ENCODE data around the gene FAM187B. TPM values are rescaled to one million over a fixed set of nuclear protein-coding genes. Genes with fewer than 3 reads are reported as not detected.

Gene FAM187B
- total RNA-seq, 2 donors from 2014 or later: not detected

DNA sequence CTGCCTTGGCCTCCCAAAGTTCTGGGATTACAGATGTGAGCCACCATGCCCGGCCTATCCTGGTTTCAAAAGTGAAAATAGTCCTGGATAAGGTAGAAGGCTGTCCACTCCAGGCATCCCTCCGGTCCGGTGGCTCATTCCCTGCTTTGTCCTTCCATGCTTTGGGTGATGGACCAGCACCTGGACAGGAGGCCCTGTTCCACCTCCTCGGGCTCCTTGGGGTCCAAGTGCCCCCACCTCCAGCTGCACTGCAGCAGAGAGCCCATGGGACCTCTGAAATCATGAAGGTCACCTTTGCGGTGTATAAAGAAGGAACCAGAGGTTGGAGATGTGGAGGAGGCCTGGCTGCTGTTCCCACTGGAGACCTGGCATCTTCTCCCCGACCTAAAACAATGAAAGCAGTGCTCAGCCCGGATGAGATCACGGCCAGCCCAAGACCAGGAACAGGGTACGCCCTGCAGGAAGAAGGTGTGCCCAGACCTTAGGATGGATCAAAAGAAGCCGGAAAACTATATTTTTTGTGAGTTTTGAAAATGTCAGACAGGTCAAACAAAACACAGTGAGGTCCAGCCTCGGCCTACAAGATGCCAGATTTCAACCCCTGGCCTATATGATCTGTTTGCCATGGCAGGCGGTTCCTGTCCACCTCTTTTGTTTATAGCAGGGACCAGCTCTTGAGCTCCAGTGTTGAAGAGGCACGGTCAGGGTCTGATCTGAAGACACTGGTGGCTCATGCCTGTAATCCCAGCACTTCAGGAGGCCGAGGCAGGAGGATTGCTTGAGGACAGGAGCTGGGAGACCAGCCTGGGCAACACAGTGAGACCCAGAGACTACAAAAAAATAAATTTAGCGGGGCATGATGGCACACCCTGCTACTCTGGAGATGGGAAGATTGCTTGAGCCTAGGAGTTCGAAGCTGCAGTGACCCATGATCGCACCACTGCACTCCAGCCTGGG is 26.1 kb upstream of the FAM187B start:
- Mint-ChIP-seq H3K36me3 (ENCODE audit: low read depth) (peaks cover under 1% of the 10 kb centered on the region), H3K27ac (no peak overlapping the region), H3K4me1 (peaks cover 40% of the 10 kb centered on the region), H3K4me3 (no peak overlapping the region), H3K27me3 (no peaks in the 10 kb centered on the region)
- DNase-seq (no peak), ATAC-seq (no peak)
- H3K9me3 ChIP-seq (ENCODE audit: control insufficient read depth, low read length, poor library complexity, severe bottlenecking): no peaks in the 10 kb centered on the region

DNA sequence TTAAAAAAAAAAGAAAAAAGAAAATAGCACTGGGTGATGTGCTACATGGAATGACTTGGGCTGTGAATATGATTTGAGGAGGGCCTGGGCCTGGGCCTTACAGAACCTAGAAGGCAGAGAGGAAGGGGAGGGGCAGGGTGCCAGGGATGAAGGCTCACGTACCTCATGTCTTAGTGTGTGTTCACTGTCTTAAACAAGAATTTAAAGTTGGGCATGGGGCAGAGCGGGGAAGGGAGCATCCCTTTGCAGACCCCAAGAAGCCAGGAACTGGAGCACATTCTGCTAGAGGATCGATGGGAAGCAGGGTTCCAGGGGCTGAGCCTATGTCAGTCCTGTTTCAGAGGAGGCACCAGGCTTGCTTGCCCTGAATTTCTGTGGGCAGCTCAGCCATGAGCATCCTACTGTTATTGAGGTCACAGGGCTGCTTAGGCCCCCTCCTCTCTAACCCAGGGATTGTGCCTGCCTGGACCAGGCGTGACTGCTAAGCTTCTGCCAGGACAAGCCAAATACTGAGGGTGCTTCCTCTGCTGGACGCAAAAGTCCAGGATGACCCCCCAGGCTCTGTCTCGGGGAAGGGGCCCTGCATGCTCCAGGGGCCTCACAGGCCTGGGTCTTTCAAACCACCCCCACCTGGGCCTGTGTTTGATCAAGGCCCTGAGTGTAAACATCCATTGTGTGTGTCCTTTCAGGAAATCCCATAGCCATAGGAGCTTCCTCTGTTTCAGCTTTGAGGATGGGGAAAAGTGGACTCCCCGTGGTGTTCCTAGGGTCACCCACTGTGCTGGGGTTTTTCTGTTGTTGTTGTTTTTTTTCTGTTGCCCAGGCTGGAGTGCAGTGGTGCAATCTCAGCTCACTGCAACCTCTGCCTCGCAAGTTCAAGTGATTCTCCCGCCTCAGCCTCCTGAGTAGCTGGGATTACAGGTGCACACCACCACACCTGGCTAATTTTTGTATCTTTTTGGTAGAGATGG is 25.1 kb upstream of the FAM187B start:
- no peak for DNase-seq
- ATAC-seq: no peak
- peaks cover 2% of the 10 kb centered on the region for H3K36me3 Mint-ChIP-seq (ENCODE audit: low read depth)
- peaks cover 47% of the 10 kb centered on the region for H3K4me1 Mint-ChIP-seq
- H3K27ac Mint-ChIP-seq: no peak overlapping the region
- H3K27me3 Mint-ChIP-seq: no peaks in the 10 kb centered on the region
- H3K9me3 ChIP-seq (ENCODE audit: control insufficient read depth, low read length, poor library complexity, severe bottlenecking): no peaks in the 10 kb centered on the region
- H3K4me3 Mint-ChIP-seq: no peak overlapping the region

DNA sequence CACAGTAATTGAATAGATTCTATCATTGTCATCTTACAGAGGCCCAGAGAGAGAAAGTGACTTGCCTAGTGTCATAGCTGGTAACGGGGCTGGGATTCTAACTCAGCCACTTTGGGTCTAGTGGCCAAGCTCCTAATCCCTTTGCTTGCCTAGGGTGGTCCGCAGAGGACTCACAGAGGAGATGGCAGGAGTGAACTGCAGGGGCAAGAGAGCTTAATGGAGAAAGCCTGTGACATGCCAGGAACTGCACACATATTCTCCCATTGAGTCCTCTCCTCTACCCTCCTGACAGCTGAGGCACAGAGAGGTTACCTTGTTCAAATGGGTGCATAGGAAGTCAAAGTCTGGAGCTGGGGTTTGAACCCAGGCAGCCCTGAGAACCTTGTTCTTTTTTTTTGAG is 22.9 kb upstream of the FAM187B start:
- no peak for ATAC-seq
- Mint-ChIP-seq H3K27me3 (no peaks in the 10 kb centered on the region), H3K27ac (no peak overlapping the region), H3K36me3 (ENCODE audit: low read depth) (peaks cover 2% of the 10 kb centered on the region), H3K4me1 (peaks cover 42% of the 10 kb centered on the region), H3K4me3 (no peak overlapping the region)
- H3K9me3 ChIP-seq (ENCODE audit: control insufficient read depth, low read length, poor library complexity, severe bottlenecking): no peaks in the 10 kb centered on the region
- no peak for DNase-seq

DNA sequence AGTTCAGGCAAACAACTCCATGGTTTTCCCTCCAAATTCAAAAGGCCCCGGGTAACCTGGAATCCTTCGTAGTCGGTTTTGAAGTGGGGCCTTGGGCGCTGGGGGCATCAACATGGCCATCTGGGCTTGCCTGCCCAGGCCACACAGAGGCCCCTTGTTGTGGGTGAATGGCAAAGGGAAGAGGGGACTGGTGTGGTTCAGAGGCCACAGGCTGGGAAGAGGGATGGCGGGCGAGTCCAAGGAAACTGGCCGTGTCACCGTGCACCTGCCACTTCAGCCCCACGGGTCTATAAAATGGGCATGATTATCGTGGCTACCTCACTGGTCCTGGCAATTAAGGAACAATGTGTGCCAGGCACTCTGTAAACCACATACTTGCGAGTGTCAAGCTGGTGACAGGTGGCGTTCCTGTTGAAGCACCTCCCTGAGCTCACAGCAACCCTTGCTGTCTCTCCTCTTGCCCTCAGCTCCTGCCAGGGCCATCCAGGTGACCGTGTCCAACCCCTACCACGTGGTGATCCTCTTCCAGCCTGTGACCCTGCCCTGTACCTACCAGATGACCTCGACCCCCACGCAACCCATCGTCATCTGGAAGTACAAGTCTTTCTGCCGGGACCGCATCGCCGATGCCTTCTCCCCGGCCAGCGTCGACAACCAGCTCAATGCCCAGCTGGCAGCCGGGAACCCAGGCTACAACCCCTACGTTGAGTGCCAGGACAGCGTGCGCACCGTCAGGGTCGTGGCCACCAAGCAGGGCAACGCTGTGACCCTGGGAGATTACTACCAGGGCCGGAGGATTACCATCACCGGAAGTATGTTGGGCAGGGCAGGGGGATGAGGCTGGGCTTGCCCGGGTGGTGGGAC is 21.5 kb upstream of the FAM187B start:
- no peak for DNase-seq
- Mint-ChIP-seq H3K4me3 (peak overlapping the region; percentile 91), H3K4me1 (peaks cover 37% of the 10 kb centered on the region), H3K27ac (peak overlapping the region; percentile 6), H3K36me3 (ENCODE audit: low read depth) (peaks cover 2% of the 10 kb centered on the region), H3K27me3 (no peaks in the 10 kb centered on the region)
- H3K9me3 ChIP-seq (ENCODE audit: control insufficient read depth, low read length, poor library complexity, severe bottlenecking): no peaks in the 10 kb centered on the region
- ATAC-seq: no peak

DNA sequence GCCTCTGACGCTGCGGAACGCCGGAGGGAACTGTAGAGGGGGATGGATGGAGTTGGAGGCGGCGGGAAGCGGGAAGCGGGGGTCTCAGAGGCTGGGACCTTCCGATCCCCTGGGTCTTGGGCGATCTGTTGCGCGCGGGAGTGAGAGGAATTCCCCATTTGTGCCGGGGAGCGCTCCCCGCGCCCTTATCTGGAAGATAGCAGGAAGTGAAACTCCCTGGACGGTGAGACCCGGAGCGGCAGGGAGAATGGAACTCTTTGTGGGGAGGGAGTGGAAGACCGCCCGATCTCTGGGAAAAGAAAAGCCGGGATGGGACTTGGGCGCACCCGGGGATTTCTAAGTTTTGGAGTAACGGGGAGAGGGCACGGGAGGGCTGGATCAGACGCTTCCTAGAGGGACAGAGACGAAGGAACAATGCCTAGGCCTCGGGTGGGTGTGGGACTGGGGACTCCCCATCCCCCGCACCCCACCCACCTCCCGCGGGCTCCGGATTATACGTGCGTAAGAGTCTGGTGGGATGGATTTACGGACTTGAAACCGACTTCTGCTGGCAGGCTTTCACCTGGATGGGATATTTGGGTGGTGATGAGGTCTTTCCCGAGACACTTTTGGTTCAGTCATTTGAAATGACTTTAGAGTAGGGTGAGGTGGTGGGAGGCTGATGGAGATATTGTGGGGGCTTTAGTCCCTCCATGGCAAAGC is 20.8 kb upstream of the FAM187B start:
- ATAC-seq: no peak
- peaks cover 2% of the 10 kb centered on the region for H3K36me3 Mint-ChIP-seq (ENCODE audit: low read depth)
- DNase-seq: no peak
- no peaks in the 10 kb centered on the region for H3K9me3 ChIP-seq (ENCODE audit: control insufficient read depth, low read length, poor library complexity, severe bottlenecking)
- H3K27ac Mint-ChIP-seq: peak overlapping the region; percentile 93
- H3K27me3 Mint-ChIP-seq: no peaks in the 10 kb centered on the region
- peaks cover 35% of the 10 kb centered on the region for H3K4me1 Mint-ChIP-seq
- peak overlapping the region; percentile 91 for H3K4me3 Mint-ChIP-seq

DNA sequence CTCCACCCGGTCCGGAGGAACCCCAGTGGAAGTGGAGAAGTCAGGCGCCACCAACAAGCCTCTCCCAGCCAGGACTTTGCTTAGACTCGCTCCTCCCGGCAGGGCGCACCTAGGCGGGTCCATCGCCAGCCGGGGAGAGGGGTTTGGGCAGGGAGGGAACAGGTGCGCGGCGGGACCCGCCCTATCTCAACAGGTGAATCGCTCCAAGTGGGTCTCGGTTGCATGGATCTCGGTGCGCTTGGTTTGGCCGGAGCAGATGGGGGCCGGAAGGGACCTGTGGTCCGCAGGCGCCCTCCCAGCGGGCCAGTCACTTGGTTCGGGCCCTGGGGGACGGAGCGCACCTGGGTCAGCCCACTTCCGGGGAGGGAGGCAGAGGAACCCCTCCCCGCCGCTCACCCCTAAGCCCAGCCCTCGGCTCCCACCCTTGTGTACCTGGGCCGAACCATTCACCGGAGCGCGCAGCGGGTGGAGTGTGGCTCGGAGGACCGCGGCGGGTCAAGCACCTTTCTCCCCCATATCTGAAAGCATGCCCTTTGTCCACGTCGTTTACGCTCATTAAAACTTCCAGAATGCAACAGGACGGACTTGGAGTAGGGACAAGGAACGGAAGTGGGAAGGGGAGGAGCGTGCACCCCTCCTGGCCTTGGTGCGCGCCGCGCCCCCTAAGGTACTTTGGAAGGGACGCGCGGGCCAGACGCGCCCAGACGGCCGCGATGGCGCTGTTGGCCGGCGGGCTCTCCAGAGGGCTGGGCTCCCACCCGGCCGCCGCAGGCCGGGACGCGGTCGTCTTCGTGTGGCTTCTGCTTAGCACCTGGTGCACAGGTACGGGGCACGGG is 20.0 kb upstream of the FAM187B start, which contains the start of gene LSR:
LSR (plus strand) TSS at position 693 of the 836 bp plus-strand sequence; CDS start at position 714, 21 bp downstream.
- peak within 1 kb of the TSS; percentile 93 for H3K27ac Mint-ChIP-seq
- no peaks in the 10 kb centered on the region for H3K9me3 ChIP-seq (ENCODE audit: control insufficient read depth, low read length, poor library complexity, severe bottlenecking)
- H3K4me1 Mint-ChIP-seq: peaks cover 35% of the 10 kb centered on the region
- H3K27me3 Mint-ChIP-seq: no peaks in the 10 kb centered on the region
- peak within 1 kb of the TSS; percentile 91 for H3K4me3 Mint-ChIP-seq
- peak; percentile 43 to 62 (median 51) for DNase-seq
- ATAC-seq: peak; percentile 87
- peaks cover 3% of the 10 kb centered on the region for H3K36me3 Mint-ChIP-seq (ENCODE audit: low read depth)

DNA sequence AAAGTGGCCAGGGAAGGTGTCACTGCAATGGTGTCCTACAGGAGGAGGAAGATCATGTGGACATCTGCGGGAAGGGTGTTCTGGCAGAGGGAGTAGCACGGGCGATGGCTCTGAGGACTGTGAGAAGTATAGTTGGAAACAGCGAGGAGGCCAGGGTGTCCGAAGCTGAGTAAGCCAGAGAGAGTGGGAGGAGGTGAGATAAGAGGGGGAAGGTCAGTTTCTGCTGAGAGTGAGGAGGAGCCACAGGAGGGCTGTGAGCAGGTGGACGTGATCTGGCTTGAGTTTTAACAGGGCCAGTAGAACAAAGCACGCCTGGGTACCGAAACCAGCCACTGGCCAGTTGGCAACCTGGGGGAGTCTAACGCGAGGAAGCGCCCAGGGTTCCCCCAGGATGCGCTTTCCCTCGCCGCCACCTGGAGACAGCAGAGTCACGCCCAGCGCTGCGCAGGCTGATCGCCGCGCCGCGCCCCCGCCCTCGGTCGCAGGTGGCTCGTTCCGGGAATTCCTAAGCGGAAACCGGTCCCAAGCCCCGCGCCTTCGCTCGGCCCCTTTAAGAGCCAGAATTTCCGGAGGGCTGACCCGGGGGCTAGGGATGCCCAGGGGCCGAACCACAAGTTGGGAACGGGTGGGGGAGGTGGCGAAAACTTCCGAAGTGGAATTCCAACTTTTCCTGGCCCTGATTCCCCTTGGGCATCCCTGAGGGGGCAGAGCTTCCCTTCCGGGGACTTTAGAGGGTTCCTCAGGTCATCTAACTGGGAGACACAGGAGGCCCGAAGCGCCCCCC is 19.2 kb upstream of the FAM187B start:
- Mint-ChIP-seq H3K27ac (peak overlapping the region; percentile 93), H3K4me3 (peak overlapping the region; percentile 91), H3K4me1 (peaks cover 32% of the 10 kb centered on the region), H3K36me3 (ENCODE audit: low read depth) (peaks cover 3% of the 10 kb centered on the region), H3K27me3 (no peaks in the 10 kb centered on the region)
- H3K9me3 ChIP-seq (ENCODE audit: control insufficient read depth, low read length, poor library complexity, severe bottlenecking): no peaks in the 10 kb centered on the region
- peak; percentile 39 to 48 (median 43) for DNase-seq
- peak; percentile 61 for ATAC-seq

DNA sequence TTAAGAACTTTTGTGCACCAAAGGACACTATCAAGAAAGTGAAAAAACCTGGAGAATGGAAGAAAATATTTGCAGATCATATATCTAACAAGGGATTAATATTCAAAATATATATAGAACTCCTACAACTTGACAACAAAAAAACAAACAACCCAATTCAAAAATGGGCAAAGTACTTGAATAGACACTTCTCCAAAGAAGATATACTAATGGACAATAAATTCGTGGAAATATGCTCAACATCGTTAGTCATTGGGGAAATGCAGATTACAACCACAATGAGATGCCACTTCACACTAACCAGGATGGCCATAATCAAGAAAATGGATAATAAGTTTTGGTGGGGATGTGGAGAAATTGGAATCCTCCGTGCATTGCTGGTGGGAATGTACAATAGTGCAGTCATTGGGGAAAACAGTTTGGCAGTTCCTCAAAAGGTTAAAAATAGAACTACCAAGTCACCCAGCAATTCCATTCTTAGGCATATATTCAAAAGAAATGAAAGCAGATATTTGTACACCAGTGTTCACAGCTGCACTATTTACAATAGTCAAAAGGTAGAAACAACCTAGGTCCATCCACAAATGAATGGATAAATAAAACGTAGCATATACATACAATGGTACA is 18.0 kb upstream of the FAM187B start:
- H3K9me3 ChIP-seq (ENCODE audit: control insufficient read depth, low read length, poor library complexity, severe bottlenecking): no peaks in the 10 kb centered on the region
- peaks cover 28% of the 10 kb centered on the region for H3K4me1 Mint-ChIP-seq
- peak overlapping the region; percentile 91 for H3K4me3 Mint-ChIP-seq
- H3K27me3 Mint-ChIP-seq: no peaks in the 10 kb centered on the region
- no peak for ATAC-seq
- H3K27ac Mint-ChIP-seq: peak overlapping the region; percentile 93
- no peak for DNase-seq
- H3K36me3 Mint-ChIP-seq (ENCODE audit: low read depth): peaks cover 3% of the 10 kb centered on the region

DNA sequence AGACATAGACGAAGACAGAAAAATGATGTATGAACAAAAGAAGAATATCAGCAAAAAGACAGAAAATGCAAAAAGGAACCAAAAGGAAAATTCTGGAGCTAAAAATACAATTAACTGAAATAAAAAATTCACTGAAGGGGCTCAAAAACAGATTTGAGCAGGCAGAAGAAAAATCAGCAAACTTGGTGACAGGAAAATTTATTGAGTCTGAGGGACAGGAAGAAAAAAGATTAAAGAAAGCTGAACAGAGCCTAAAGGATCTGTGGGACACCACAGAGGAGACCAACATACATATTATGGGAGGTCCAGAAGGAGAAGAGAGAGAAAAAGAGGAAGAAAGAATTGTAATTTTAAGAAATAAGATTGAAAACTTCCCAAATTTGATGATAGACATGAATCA is 12.9 kb upstream of the FAM187B start:
- peak overlapping the region; percentile 90 for H3K27ac Mint-ChIP-seq
- no peaks in the 10 kb centered on the region for H3K9me3 ChIP-seq (ENCODE audit: control insufficient read depth, low read length, poor library complexity, severe bottlenecking)
- H3K36me3 Mint-ChIP-seq (ENCODE audit: low read depth): peaks cover 2% of the 10 kb centered on the region
- no peak for ATAC-seq
- no peaks in the 10 kb centered on the region for H3K27me3 Mint-ChIP-seq
- no peak overlapping the region for H3K4me3 Mint-ChIP-seq
- DNase-seq: no peak
- peaks cover 24% of the 10 kb centered on the region for H3K4me1 Mint-ChIP-seq

DNA sequence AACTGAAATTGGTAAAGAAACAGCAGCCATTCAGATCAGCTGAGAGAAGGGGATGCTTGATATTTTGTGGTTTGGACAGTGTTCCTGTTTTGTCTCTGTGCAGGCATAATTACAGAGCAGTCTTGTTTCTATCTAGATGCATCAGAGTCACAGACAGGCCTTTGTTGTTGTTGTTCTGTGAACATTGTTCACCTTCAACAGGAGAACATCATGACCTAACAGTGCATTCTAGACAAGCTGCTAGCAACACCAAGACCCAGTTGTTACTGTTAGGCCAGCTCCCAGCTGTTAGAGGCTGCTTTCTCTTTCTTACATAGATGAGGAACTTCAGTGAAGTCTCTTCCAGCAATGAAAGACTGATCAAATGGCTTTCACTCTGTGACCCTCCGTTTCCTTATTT is 11.8 kb upstream of the FAM187B start:
- H3K4me3 Mint-ChIP-seq: peak overlapping the region; percentile 64
- H3K27me3 Mint-ChIP-seq: no peaks in the 10 kb centered on the region
- H3K36me3 Mint-ChIP-seq (ENCODE audit: low read depth): peaks cover 2% of the 10 kb centered on the region
- H3K27ac Mint-ChIP-seq: peak overlapping the region; percentile 90
- no peaks in the 10 kb centered on the region for H3K9me3 ChIP-seq (ENCODE audit: control insufficient read depth, low read length, poor library complexity, severe bottlenecking)
- DNase-seq (no peak), ATAC-seq (peak; percentile 94)
- H3K4me1 Mint-ChIP-seq: peaks cover 24% of the 10 kb centered on the region
